Right lobe of liver (tissue), 6 donors: Measurements from ENCODE around the gene ENTPD8. TPM values are rescaled to one million over a fixed set of nuclear protein-coding genes. Genes with fewer than 3 reads are reported as not detected.
"Not testable (repeated sequence)": the region's sequence is repeated elsewhere in the genome, so short reads cannot be mapped to it uniquely, and the experiment has no call there.

Experiments used
- ATAC-seq, 4 donors: fragments of 200-7000 bp; cut with Tn5 transposase; one replicate each; pipeline ENCODE4 v1.9.1; 2020; ENCODE audit warnings: mild to moderate bottlenecking in 4 of 4, moderate library complexity in 4 of 4
- DNase-seq, 3 donors: peaks; one replicate each; pipeline ENCODE4 v3.0.0-alpha.2; 2020
- H3K27ac ChIP-seq, 3 donors: fragments of 200-600 bp; one replicate each; pipeline ENCODE4 v1.8.0; 2022
- H3K27me3 ChIP-seq, 2 donors: fragments of 200-600 bp; one replicate each; pipeline ENCODE4 v1.8.0; 2022
- H3K36me3 ChIP-seq, 4 donors: fragments of 200-600 bp; sonication (generic) in 1 of 4; one replicate each; pipeline versions ENCODE4 v1.5.1 to v1.8.0; 2017 to 2022; ENCODE audit warnings: control low read depth in 1 of 4
- H3K4me1 ChIP-seq, 4 donors: fragments of 200-600 bp; sonication (generic) in 1 of 4; one replicate each; pipeline versions ENCODE4 v1.5.1 to v1.8.0; 2017 to 2022; ENCODE audit warnings: control low read depth in 1 of 4
- H3K4me3 ChIP-seq, 3 donors: fragments of 200-600 bp; one replicate each; pipeline ENCODE4 v1.8.0; 2022
- H3K9me3 ChIP-seq, 4 donors: fragments of 200-600 bp; sonication (generic) in 1 of 4; one replicate each; pipeline versions ENCODE4 v1.5.1 to v1.8.0; 2017 to 2022; ENCODE audit warnings: control low read depth in 1 of 4
- POLR2A ChIP-seq: fragments of 450-650 bp; IDR thresholded peaks from one replicate; pipeline ENCODE4 v1.6.1; 2017; ENCODE audit warnings: antibody characterized with exemption, mild to moderate bottlenecking
- WGBS: methylation state at CpG from one replicate; pipeline ENCODE4 v1.1.6; 2018; ENCODE audit warnings: low coverage, low lambda C conversion rate; ENCODE audit not compliant: insufficient coverage; ENCODE audit errors: missing lambda C conversion rate; 5-methylcytosine and 5-hydroxymethylcytosine counted together
- intact Hi-C, 2 donors: fragments of 100-400 bp; cut with DNase I; formaldehyde crosslinking; loops; one replicate each; pipeline versions ENCODE4 v1.11.2 to v1.14.1; 2022
- total RNA-seq, 6 experiments: library from RNA; depleted of rRNA in 2 of 6; stranded (reverse); fragments of >200 nt in 2 of 6; fragmentation: NEBNext Ultra II Directional in 3 of 6; extraction: Animal tissue kit (Norgen Biotek cat#: 25700) in 3 of 6; gene quantifications; one replicate each; pipeline versions ENCODE4 v1.1.0 to v1.2.4, GENCODE V29; 2016 to 2023
- TF ChIP-seq, protein P1 (sequence below), 4 donors: fragments of 200-600 bp in 3 of 4; fragments of 450-650 bp in 1 of 4; IDR thresholded peaks; one replicate each; pipeline versions ENCODE4 v1.5.1 to v1.8.0; 2016 to 2022; ENCODE audit warnings: antibody characterized with exemption in 4 of 4, mild to moderate bottlenecking in 2 of 4
- donor health status: DM: no; HTN: yes; CAD: no.
- donor health status: DM: no; HTN: no; CAD: no.
- donor health status: DM: no; HTN: no; CAD: no.
- donor health status: DM: no; HTN: yes; CAD: no.
- donor health status: DM: no; HTN: yes; CAD: no.

The ENTPD8 gene
- total RNA-seq, 6 experiments from 2014 or later = 3.3 to 11.5 (median 7.5) TPM

DNA sequence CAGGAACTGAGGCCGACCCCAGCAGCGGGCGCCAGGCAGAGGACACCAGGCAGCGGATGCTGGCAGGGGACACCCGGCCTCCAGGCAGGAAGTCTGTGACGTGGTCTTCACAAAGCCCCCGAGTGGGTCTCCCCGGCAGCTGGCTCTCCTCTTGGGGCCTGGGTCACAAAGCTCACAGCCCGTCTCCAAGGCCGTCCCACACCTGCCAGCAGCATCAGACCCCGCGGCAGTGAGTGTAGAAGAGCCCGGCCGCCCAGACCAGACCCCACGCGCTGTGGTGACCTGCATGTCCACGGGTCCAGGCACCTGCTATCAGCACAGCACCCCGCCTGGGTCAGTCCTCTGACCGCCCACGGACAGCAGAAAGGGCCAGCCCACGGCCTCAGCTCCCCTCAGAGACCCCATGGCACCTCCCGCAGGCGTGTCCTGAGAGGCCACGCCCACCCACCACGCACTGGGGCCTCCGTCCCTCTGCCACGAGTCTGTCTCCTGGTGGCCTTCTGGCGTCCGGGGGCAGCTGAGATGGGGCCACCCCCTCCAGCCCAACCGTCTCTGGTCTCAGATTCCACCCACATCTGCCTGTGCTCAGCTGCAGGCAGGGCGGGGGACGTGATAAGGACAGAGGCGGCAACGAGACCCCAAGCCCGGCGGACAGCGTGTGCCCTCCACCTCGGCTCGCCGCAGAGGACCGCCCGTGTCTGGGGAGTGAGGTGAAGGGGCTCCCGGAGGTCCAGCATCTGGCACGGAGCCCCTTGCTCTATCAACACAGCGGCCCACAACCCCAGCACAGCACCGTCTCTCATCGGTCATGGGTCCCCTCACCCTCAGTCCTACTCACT lies 52.3 kb downstream of the ENTPD8 start:
- Histone ChIP-seq H3K36me3 (no peaks in the 10 kb centered on the region), H3K4me3 (no peak overlapping the region), H3K9me3 (no peaks in the 10 kb centered on the region), H3K27ac (no peak overlapping the region), H3K27me3 (no peaks in the 10 kb centered on the region), H3K4me1 (no peaks in the 10 kb centered on the region)
- intact Hi-C loops = no loop called here
- whole genome bisulfite sequencing = 97% methylated on average over 5 of the region's 47 CpGs
- DNase-seq (peak in 1 of 3 donors; percentile 49), ATAC-seq (peak in 1 of 4 donors; percentile 5)
- TF ChIP-seq, protein P1, sequence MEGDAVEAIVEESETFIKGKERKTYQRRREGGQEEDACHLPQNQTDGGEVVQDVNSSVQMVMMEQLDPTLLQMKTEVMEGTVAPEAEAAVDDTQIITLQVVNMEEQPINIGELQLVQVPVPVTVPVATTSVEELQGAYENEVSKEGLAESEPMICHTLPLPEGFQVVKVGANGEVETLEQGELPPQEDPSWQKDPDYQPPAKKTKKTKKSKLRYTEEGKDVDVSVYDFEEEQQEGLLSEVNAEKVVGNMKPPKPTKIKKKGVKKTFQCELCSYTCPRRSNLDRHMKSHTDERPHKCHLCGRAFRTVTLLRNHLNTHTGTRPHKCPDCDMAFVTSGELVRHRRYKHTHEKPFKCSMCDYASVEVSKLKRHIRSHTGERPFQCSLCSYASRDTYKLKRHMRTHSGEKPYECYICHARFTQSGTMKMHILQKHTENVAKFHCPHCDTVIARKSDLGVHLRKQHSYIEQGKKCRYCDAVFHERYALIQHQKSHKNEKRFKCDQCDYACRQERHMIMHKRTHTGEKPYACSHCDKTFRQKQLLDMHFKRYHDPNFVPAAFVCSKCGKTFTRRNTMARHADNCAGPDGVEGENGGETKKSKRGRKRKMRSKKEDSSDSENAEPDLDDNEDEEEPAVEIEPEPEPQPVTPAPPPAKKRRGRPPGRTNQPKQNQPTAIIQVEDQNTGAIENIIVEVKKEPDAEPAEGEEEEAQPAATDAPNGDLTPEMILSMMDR (IDR thresholded peaks at IDR 0.05) = no peak
- no peak for TF ChIP-seq POLR2A

DNA sequence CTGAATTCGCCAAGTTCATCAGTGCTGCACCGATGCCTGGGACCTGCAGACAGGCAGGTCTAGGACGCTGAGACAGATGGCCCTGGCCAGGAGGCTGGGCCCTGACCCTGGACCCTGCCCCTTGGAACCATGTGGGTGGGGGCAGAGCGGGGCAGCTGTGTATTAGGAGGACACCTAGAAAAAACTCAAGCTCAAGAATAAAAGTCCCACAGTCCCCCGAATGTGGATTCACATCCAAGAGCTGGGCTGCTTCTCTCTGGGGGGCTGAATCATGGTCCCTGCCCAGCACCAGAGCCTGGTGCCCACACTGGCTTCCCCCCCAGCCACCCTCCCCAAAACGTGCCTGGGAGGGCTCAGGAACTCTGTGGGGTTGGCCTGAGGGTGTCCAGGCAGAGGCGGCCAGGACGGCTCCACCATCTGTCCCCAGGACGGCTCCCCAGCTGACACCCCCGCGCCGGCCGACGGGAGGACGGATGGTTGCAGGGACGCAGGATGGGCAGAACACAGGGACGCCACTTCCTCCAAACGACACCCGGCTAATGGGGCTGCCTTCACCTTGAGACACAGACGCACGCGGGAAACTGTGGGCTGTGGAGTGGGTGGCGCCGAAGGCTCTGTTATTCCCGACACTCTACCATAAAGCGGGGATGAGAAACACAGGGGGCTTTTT lies 53.1 kb downstream of the ENTPD8 start:
- Histone ChIP-seq H3K4me1 (no peaks in the 10 kb centered on the region), H3K4me3 (no peak overlapping the region), H3K27me3 (no peaks in the 10 kb centered on the region), H3K36me3 (no peaks in the 10 kb centered on the region), H3K9me3 (no peaks in the 10 kb centered on the region), H3K27ac (peak overlapping the region in 2 of 3 donors; percentile 51 to 60)
- WGBS = 50% methylated on average over 2 of the region's 26 CpGs
- intact Hi-C loops = no loop called here
- TF ChIP-seq, protein P1 (IDR thresholded peaks at IDR 0.05) = no peak
- DNase-seq (peak in 1 of 3 donors; percentile 50), ATAC-seq (peak in 3 of 4 donors; percentile 4 to 18 (median 13))

DNA sequence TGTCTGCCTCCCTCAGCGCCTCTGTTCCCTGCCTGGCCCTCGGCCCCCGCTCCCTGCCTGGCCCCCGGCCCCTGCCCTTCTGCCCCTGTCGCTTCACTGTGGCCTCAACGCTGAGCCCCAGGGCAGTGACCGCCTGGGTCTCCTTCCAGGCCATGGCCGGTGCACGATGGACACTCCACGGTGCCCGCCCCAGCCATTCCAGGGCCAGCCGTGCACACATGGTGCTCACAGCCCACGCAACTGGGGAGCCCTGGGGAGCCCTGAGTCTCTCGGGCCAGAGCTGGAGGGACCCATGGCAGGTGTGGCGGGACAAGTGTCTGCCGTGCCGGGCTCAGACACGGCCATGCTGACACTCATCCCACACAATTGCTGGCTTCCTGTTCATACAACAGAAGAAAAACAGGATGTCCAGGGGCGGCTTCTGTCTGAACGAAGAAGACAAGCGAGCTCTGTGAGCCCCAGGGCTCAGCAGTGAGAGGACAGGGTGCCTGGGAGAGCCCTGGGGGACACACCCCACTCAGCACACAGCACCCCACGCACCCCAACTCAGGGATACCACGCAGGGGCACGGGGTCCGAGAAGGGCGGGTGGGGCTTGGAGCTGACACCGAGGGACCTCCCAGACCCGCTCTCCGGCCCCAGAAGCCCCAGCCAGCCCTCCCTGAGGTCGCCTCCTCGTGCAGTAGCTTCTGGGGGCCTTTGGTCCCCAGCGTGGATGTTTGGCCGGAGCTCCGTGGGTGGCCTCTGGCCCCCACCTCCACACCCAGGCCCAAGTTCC lies 53.9 kb downstream of the ENTPD8 start:
- H3K4me3 ChIP-seq = no peak overlapping the region
- H3K27ac ChIP-seq = peak overlapping the region in 2 of 3 donors; percentile 51 to 60
- H3K36me3 ChIP-seq = no peaks in the 10 kb centered on the region
- intact Hi-C loops = no loop called here
- no peaks in the 10 kb centered on the region for H3K27me3 ChIP-seq
- no peaks in the 10 kb centered on the region for H3K9me3 ChIP-seq
- TF ChIP-seq POLR2A = no peak
- H3K4me1 ChIP-seq = no peaks in the 10 kb centered on the region
- 57% methylated on average over 15 of the region's 34 CpGs for whole genome bisulfite sequencing
- peak in 1 of 3 donors; percentile 51 for DNase-seq
- peak; percentile 28 to 56 (median 40) for ATAC-seq

DNA sequence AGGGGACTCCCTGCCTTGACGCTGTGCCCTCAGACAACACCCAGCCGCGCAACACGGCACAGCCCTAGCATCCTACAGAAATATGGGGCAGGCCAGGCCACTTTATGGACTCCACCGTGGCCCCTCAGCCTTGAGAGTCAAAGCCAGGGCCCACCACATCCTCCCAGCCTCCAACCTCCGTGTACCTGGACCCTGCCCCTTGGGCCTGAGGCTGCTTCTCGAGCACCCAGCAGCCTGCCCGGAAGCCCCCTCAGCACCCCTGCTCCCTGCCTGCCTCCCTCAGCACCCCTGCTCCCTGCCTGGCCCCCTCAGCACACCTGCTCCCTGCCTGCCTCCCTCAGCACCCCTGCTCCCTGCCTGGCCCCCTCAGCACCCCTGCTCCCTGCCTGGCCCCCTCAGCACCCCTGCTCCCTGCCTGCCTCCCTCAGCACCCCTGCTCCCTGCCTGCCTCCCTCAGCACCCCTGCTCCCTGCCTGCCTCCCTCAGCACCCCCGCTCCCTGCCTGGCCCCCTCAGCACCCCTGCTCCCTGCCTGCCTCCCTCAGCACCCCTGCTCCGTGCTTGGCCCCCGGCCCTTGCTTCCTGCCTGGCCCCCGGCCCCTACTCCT lies 54.5 kb downstream of the ENTPD8 start:
- H3K36me3 ChIP-seq, H3K9me3 ChIP-seq, ATAC-seq, H3K4me1 ChIP-seq, H3K4me3 ChIP-seq, H3K27me3 ChIP-seq, H3K27ac ChIP-seq, intact Hi-C loops: not testable (repeated sequence)
- WGBS = 56% methylated on average over 5 of the region's 12 CpGs
- peak in 1 of 3 donors; percentile 10 for DNase-seq

DNA sequence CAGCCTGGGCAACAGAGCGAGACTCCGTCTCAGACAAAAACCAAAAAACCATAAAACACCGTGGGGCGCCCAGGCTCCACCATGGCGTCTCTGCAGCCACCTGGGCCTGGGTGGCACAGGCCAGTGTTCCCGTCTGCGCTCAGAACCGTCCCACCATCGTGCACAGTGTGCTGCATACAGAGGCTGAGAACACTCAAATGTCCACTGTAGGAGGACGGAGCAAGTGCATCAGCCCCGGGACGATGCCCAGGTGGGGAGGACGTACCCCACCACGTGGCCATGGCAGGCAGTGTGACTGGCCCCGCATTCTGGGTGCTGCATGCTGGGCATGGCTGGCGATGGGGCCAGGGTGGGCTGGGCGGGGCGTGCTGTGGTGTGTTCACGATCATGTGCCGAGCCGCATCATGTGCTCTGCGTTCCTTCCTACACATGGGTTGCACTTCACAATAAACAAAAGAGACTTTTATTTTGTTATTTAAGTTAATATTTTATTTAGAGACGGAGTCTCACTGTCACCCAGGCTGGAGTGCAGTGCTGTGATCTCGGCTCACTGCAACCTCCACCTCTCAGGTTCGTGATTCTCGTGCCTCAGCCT lies 56.0 kb downstream of the ENTPD8 start:
- DNase-seq (peak in 2 of 3 donors; percentile 11 to 35), ATAC-seq (no peak)
- H3K4me3 ChIP-seq = no peak overlapping the region
- intact Hi-C loops = no loop called here
- H3K36me3 ChIP-seq = no peaks in the 10 kb centered on the region
- TF ChIP-seq POLR2A = no peak
- TF ChIP-seq, protein P1 (IDR thresholded peaks at IDR 0.05) = no peak
- H3K27me3 ChIP-seq = no peaks in the 10 kb centered on the region
- 91% methylated on average over 11 of the region's 26 CpGs for WGBS
- H3K4me1 ChIP-seq = no peaks in the 10 kb centered on the region
- no peaks in the 10 kb centered on the region for H3K9me3 ChIP-seq
- H3K27ac ChIP-seq = no peak overlapping the region
